WERI-Rb-1 (cell line): Measurements from ENCODE around the gene ITFG1.

Source experiments
- DNase-seq: peaks from one replicate; pipeline ENCODE4 v3.0.0-alpha.2; 2020
- H3K27ac ChIP-seq: fragments of 250-450 bp; sonication (Bioruptor Pico); 2 replicates; pipeline ENCODE4 v1.5.1; 2020; ENCODE audit warnings: mild to moderate bottlenecking, moderate library complexity
- H3K27me3 ChIP-seq: fragments of 250-450 bp; sonication (Bioruptor Pico); 2 replicates; pipeline ENCODE4 v1.5.1; 2021; ENCODE audit warnings: mild to moderate bottlenecking, low read depth, moderate library complexity; ENCODE audit not compliant: insufficient read depth, severe bottlenecking
- H3K36me3 ChIP-seq: fragments of 250-450 bp; sonication (Bioruptor Pico); 2 replicates; pipeline ENCODE4 v1.5.1; 2020; ENCODE audit warnings: mild to moderate bottlenecking, moderate library complexity
- H3K4me3 ChIP-seq: 2 replicates; pipeline ENCODE4 v1.5.1; 2011; ENCODE audit warnings: low read depth, mild to moderate bottlenecking, control low read depth, low read length
- H3K9me3 ChIP-seq: fragments of 250-450 bp; sonication (Bioruptor Pico); 2 replicates; pipeline ENCODE4 v1.5.1; 2021; ENCODE audit warnings: mild to moderate bottlenecking, moderate library complexity; ENCODE audit not compliant: severe bottlenecking
- TF ChIP-seq, protein P1 (sequence below): IDR thresholded peaks from 2 replicates; pipeline ENCODE4 v1.5.1; 2011; ENCODE audit warnings: low read depth, mild to moderate bottlenecking, control low read depth, inconsistent platforms, low read length

Gene ITFG1

DNA sequence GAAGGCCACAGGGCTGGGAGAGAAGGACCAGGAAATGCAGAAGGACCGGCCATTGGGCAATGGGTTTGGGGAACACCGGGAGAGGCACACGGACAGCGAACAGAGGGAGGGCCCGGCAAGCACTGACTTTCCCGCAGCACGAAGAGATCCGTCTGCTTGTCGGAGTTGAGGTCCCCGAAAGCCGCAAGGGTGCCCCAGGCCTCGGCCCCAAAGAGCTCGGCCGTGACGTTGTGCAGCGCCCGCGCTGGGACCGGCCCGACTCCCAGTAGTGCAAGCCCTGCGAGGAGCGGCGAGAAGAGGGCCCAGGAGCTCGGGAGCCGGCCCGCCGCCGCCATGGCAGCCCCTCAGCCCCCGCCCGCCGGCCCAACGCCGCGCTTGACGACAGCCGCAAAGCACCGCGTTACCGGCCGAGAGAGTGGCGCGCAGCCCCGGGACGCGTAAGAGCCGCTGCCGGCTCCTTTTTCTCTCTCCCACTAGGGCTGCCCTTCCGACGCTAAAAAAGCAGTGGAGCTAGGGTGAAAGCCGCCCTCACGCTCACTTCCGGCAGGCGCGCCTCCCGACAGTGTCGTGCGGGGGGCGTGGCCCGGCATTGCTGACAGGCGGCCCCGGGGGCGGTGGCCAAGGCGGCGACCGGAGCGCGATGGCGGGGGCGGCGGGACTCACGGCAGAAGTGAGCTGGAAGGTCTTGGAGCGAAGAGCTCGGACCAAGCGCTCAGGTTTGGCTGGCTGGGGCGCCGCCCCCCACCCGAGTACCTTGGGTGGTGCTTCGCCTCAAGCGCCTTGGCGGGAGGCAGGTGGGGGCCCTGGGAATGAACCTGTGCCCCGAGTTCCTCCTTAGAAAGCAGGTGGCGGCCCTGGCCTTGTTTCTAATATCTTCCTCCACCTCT is at the start of gene ITFG1, which contains the start of gene PHKB:
Gene ITFG1, minus strand, starts transcription at position 353 of the 887 bp plus-strand sequence. Its CDS starts 18 bp downstream, at position 335.
Gene PHKB, plus strand, starts transcription at position 621 of the 887 bp plus-strand sequence. Its CDS starts 20 bp downstream, at position 641.
- H3K27me3 ChIP-seq = no peaks in the 10 kb centered on the region
- TF ChIP-seq, protein P1, sequence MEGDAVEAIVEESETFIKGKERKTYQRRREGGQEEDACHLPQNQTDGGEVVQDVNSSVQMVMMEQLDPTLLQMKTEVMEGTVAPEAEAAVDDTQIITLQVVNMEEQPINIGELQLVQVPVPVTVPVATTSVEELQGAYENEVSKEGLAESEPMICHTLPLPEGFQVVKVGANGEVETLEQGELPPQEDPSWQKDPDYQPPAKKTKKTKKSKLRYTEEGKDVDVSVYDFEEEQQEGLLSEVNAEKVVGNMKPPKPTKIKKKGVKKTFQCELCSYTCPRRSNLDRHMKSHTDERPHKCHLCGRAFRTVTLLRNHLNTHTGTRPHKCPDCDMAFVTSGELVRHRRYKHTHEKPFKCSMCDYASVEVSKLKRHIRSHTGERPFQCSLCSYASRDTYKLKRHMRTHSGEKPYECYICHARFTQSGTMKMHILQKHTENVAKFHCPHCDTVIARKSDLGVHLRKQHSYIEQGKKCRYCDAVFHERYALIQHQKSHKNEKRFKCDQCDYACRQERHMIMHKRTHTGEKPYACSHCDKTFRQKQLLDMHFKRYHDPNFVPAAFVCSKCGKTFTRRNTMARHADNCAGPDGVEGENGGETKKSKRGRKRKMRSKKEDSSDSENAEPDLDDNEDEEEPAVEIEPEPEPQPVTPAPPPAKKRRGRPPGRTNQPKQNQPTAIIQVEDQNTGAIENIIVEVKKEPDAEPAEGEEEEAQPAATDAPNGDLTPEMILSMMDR = no peak
- DNase-seq = peak; percentile 92

DNA sequence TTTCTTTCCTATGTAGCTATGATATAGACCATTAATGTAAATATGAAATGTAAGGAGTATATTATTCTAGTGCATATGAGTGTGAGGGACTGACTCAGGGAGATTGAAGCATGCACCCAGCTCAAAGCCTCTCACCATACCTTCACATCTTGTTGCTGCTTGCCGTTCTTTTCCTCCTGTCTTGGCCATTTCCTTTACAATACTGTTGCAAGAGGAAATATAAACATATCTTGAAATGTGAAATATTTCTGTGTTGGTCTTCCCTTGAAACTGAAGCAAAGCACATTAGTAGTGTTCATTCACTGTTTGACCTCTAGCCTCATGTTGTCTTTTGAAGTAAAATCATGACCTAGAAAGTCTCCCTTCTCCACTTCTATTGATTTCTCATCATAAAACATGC is 46.8 kb upstream of the ITFG1 start:
- TF ChIP-seq, protein P1 = no peak
- Histone ChIP-seq H3K36me3 (peaks cover 11% of the 10 kb centered on the region), H3K9me3 (no peaks in the 10 kb centered on the region), H3K27me3 (no peaks in the 10 kb centered on the region), H3K4me3 (no peak overlapping the region), H3K27ac (no peak overlapping the region)
- no peak for DNase-seq

More for the DNA sequence above, at the start of gene ITFG1, which contains the start of gene PHKB:
- Histone ChIP-seq H3K36me3 (peaks cover 15% of the 10 kb centered on the region), H3K4me3 (peak within 1 kb of the TSS; percentile 62), H3K9me3 (no peaks in the 10 kb centered on the region), H3K27ac (peak within 1 kb of the TSS; percentile 99)

- H3K27ac ChIP-seq = no peak overlapping the region
- TF ChIP-seq, protein P1 = no peak
- H3K9me3 ChIP-seq = no peaks in the 10 kb centered on the region
- H3K27me3 ChIP-seq = no peaks in the 10 kb centered on the region
- DNase-seq = no peak
- peaks cover 10% of the 10 kb centered on the region; the same call in 1 of the 2 replicates for H3K36me3 ChIP-seq
- no peak overlapping the region for H3K4me3 ChIP-seq
These were observed 45.9 kb upstream of the ITFG1 start for GRCh38 chr16:47506800-47507199.

DNA sequence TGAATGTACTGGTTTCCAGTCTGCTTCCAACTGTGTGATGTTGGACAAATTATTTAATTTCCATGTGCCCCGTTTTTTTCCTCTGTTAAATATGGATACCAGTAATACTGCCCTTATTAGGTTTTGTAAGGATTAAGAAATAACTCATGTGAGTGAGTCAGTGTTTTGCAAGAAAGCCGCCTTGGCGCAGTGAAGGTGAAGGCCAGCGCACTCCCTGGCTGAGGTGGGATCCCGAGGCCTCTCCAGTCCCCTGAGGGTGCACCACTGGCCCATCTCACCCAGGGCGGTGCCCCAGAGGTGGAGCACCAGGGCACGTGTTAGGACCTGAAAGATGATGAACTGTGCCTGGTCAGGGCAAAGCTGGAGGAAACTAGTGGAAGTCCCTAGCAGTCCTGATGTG is 43.7 kb upstream of the ITFG1 start:
- H3K36me3 ChIP-seq = peaks cover 6% of the 10 kb centered on the region; the same call in 1 of the 2 replicates
- no peak for DNase-seq
- no peaks in the 10 kb centered on the region for H3K27me3 ChIP-seq
- H3K4me3 ChIP-seq = no peak overlapping the region
- no peaks in the 10 kb centered on the region for H3K9me3 ChIP-seq
- H3K27ac ChIP-seq = no peak overlapping the region
- TF ChIP-seq, protein P1 = no peak

GRCh38 chr16:47503936-47504335 is 43.1 kb upstream of the ITFG1 start:
- TF ChIP-seq, protein P1 = no peak
- Histone ChIP-seq H3K36me3 (peaks cover 10% of the 10 kb centered on the region), H3K9me3 (no peaks in the 10 kb centered on the region), H3K4me3 (no peak overlapping the region), H3K27me3 (no peaks in the 10 kb centered on the region), H3K27ac (no peak overlapping the region)
- no peak for DNase-seq
